ENCODE data around the gene ATXN2L.
"Not testable (repeated sequence)": the region's sequence is repeated elsewhere in the genome, so short reads cannot be mapped to it uniquely, and the experiment has no call there.

The ATXN2L gene

DNA sequence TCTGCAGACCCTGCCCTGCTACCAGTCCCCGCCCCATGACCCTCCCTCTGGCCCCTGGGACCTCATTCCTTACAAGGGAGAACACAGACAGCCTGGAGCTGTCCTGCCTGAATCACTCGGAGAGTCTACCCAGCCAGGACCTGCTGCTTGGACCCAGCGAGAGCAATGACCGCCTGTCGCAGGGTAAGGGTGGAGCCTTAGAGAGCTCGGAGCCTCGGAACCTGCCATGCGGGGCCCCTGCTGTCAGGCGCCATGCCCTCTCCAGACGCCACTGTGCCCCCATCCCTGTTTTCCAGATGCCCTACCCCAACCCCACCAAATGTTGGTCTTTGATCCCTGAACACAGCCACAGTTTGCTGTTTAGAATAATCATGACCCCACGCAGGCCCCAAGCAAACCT lies 46.4 kb downstream of the ATXN2L start:
- no peak for DNase-seq (ENCODE audit: low read depth)

DNA sequence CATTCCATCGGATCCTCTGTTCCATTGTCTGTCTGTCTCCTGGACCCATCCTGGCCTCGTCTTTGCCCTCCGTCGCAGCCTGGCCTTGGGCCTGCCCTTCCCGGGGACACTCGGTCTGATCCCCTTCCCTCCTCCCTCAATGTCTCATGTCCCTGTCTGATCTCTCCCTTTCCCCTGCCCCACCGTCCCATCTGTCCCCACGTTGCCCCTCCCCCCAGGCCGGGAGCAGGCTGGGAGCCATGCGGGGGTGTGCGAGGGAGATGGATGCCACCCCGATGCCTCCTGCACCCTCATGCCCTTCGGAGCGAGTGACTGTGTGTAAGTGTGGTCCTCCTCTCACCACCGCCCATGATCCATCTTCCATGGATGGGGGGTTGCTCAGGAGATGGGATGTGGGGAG lies 50.2 kb downstream of the ATXN2L start:
- DNase-seq (ENCODE audit: low read depth) = no peak

DNA sequence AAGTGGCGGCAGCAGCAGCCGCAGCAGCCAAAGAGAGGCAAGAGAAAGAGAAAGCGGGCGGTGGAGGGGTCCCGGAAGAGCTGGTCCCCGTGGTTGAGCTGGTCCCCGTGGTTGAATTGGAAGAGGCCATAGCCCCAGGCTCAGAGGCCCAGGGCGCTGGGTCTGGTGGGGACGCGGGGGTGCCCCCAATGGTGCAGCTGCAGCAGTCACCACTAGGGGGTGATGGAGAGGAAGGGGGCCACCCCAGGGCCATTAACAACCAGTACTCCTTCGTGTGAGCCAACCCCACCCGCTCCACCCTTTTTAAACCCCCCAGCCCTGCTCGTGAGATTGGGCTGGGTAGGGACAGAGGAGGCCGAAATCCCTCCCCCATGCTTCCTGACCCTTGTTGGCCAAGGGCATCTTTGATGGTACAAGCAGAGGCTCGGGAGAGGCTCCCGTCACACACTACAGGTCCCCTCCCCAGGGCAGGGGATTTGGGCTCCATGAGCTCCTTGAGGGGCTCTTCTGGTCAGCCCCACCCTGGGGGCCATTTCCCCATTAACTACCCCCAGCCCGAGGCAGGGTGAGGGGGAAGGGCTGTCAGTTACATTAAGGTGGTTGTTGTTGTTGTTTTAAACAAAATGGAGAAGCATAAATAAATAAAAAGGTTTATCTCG lies 50.9 kb downstream of the ATXN2L start:
- DNase-seq (ENCODE audit: low read depth) = peak; percentile 45

DNA sequence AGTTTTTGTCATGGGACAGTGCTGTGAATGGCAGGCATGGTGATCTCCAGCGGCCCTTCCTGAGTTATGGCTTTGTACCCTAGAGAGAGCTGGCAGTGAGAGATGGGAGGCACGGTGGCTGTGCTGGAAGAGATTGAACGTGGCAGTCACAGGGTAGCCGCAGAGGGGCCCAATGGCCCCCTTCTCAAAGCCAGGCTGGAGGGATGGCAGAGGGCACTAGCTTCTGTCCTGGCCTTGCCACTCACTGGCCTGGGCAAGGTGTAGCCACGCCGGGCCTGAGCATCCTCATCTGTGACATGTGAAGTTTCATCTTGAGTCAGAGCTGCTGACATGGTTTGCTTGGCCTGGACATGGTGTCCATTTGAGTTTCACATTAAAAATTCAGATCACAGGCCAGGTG lies 51.6 kb downstream of the ATXN2L start:
- no peak for DNase-seq (ENCODE audit: low read depth)

DNA sequence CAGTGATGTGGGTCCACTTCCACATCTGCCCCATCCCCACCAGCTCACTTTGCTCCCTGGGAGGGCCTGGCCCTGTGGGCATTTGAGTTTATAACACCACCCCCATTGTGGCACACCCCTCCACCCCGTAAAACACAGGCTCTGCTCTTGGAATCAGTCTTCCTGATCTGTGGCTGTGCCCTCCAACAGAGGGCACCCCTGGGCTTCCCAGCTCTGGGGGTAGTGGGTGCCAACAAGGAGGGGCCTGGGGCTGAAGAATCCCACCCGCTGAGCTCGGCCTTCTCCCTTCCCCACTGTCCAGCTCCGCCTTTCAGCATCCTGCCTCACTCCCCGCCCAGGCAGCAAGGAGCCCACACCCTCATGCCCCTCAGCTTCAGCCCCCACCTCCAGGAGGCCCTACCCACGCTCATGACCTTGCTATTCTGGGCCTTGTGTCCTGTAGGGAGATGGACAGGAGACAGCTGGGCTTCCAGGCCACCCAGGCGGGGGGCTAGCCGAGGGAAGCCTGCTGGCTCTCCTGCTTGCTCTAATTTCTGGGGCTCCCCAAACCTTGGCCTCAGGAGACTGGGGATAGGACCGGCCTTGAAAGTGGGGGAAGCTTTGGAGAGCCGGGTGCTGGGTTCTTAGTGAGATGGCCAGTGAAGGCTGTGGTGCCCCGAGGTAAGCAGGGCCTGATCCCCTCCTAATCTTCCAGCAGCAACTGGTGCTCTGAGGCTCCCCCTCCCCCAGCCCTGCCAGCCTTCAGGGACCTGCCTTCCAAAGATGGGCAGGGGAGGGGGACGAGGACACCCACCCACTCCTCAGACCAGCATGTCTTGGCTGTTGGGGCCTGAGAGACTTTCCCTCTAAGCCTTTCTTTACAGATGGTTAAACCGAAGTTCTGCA lies 52.6 kb downstream of the ATXN2L start:
- DNase-seq (ENCODE audit: low read depth) = no peak

DNA sequence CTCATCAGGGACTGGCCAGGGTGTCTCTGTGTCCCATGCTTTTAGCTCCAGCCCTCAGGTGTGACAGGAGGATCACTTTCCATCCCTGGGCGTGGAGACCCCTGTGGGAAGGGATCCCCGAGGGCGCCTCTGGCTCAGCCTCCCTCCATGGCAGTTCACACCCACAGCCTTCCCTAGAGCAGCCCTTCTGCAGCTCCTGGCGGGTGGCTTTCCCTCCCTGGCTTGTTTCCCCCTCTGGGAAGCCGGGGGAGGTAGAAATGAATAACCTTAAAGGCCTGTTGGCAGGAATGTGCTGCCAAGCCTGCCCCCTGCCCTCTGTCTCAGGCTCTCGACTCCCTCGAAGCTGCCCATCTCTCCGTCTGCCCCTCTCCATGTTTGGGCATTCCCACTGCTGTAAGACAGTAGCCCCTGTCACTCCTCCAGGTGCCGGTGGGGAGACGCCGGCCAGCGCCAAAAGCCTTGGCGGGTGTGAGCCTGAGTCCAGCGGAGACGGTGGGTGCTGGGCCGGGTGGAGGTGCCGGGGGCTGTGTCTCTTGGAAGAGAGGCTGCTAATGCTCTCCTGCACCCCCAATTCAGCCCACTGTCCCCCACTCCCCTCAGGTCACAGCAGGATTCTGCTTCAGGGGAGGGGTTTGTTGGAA lies 53.3 kb downstream of the ATXN2L start:
- DNase-seq (ENCODE audit: low read depth) = no peak

DNA sequence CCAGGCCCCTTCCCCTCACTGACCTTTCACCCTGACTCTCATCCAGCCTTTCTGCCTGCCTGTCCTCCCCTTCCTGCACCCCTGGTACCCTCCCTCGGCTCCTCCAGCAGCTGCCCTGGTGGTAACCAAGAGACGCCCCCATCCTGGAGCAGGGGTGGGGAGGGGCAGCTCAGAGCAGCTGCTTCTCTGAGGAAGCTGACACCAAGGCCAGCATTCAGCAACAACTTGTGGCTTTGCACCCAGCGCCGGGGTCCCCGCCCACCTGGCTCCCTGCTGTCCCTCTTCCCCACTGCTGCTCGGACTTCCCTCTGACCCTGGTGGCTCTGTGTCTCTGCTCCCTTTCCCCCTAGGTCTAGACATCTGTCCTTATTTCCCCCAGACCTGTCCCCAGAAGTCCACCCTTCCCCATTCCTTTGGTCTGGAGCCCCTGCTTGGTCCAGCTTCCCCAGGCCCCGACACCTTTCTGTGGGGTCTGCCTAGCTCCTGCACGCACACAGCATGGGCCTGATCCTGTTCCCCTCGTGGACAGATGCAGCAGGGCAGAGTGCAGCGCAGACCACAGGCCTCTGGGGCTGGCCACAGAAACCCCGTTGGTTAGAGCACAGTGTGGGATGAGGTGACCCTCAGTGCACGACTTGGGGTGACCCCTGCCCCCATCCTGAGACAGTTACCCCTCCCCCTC lies 54.3 kb downstream of the ATXN2L start:
- DNase-seq (ENCODE audit: low read depth) = no peak

DNA sequence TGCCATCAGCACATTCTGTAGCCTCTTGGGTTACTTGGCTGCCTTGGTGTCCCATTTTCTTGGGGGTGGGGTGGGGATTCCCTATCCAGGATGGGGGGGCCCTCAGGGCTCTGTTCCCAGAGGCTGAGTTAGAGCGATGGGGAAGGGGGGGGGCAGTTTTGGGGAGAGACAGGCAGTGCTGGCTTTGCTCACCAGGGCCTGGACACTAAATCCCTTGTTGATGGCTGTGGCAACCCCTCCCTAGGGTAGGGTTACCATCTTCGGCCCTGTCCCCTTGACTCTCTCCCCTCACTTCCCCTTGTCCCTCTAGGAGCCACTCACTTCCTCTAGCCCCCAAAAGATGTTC lies 54.8 kb downstream of the ATXN2L start:
- DNase-seq (ENCODE audit: low read depth) = no peak

DNA sequence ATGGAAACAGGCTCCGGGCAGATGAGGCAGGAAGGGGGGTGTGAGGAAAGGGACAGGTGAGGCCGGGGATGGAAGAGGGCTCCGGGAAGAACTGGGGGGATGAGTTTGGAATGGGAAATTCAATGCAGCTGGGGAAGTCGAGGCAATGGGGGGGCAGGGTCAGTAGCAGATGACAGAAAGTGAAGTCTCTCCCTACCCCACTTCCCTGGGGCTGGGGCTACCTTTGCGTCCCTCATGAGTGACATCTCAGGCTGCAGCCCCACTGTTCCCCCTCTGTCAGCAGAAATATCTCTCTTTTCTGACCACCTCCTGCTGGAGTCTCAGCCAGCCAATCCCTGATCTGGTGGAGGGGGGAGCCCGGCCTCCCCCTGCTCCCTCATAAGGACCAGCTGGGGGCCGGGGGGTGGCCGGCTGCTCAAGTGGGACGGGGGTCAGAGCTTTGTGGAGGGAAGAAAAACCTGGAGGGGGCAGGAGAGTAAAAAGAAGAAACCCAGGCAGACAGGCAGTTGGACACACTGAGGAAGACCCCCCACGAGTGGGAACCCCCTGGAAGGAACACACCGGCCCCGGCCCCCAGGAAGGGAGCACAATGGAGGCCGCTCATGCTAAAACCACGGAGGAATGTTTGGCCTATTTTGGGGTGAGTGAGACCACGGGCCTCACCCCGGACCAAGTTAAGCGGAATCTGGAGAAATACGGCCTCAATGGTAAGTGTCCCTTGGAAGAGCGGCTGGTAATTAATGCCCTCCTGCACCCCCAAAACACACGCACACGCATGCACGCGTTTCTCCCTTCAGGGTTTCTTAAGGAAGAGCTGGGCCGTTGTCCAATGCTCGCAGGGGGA lies 55.5 kb downstream of the ATXN2L start, which contains the start of gene ATP2A1:
Gene ATP2A1, plus strand, starts transcription at position 406 of the 844 bp plus-strand sequence. Its CDS starts 184 bp downstream, at position 590.
- no peak for DNase-seq (ENCODE audit: low read depth)

DNA sequence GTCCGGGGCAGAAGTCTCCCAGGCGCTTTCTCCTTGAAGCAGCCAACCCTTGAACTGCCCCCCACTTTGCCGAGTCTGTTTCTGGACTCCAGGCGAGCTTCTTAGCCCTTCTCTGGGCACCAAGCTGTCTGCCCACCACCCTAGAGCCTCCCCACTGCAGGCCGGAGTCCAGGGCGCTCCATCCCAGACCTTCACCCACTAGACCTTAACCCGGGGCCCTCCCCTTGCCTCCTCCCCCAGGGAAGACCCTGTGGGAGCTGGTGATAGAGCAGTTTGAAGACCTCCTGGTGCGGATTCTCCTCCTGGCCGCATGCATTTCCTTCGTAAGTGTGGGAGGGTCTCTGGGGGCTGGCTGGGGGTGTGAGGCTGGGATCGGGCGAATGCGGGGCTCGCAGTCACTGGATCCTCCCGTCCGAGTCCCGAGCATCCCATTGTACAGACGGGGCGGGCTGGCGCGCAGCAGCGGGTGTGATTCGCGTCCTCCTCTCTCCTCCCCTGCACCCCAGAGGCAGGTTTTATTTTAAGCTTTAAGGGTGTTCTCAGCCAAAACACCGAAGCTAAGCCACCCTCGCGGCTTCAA lies 56.6 kb downstream of the ATXN2L start:
- DNase-seq (ENCODE audit: low read depth) = no peak

DNA sequence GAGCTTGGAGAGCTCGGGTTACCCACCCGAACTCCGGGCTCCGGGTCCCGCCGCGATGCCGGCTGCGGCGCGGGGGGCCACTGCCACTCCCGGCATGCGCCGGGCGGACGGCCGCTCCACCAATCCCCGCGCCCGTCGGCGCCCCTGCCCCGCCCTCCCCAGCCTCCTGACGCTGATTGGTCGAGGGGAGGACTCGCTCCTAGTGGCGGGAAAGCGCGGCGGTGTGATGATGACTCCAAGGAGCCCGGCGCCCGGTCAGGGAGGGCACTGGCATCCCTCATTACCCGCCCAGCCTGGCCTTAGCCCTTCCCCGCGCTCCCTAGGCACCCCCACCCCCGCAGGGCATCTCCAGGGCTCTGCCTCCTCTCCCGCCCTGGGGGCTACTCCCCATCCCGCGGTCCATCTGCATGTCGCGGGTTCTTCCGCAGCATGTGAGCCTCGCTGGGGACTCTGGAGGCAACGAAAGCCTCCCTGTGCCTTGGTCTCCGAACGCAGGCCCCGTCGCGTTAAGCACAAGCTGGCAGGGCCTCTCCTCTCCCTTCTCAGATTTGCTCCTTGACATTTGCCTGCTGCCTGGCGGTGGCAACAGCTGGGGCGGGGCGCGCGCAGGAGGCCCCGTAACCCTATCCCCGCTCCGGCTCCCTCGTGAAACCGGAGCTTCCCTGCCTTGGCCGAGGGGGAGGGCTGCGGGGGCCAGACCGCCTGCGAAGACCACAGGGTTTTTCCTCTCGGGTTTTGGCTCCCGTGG lies 57.2 kb downstream of the ATXN2L start:
- DNase-seq (ENCODE audit: low read depth) = peak; percentile 80

DNA sequence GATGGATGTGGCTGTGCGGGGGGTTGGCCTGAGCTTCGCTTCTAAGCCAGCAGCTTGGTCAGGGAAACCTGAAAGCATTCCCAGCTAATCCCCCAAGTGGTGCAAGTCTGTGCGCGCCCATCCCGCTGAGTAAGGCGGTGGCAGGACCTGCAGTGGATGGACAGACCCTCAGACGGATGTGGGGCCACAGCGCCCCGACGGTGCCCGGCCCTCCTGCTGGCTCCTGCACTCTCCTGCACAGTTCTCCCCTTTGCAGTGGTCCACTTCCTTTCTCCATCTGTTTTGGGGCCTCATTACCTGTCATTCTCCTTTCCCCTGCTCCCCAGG lies 57.8 kb downstream of the ATXN2L start:
- no peak for DNase-seq (ENCODE audit: low read depth)

DNA sequence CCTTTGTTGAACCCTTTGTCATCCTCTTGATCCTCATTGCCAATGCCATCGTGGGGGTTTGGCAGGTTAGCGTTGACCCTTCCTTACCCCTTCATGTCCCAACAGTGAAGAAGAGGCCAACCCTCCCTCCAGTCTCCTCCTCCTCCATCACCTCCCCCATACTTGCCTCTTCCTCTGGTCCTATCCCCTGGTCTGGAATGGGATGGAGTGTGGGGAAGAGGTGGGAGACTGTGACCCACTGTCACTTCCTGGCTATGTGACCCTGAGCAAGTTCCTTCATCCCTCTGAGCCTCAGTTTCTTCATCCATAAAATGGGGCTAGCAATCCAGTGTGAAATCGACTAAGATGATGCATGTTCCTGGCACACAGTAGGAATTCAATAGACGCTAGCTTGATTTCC lies 58.2 kb downstream of the ATXN2L start:
- no peak for DNase-seq (ENCODE audit: low read depth)

DNA sequence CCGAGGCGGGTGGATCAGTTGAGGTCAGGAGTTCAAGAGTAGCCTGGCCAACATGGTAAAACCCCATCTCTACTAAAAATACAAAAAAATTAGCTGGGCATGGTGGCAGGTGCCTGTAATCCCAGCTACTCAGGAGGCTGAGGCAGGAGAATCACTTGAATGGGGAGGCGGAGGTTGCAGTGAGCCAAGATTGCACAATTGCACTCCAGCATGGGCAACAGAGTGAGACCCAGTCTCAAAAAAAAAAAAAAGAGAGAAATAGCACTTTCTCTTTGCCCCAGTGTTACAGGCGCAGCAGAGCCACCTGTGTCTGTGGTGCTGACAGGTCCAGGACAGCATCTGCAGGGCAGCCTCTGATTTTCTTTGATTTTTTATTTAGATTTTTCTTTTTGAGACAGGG lies 58.8 kb downstream of the ATXN2L start:
- not testable (repeated sequence) for DNase-seq (ENCODE audit: low read depth)

DNA sequence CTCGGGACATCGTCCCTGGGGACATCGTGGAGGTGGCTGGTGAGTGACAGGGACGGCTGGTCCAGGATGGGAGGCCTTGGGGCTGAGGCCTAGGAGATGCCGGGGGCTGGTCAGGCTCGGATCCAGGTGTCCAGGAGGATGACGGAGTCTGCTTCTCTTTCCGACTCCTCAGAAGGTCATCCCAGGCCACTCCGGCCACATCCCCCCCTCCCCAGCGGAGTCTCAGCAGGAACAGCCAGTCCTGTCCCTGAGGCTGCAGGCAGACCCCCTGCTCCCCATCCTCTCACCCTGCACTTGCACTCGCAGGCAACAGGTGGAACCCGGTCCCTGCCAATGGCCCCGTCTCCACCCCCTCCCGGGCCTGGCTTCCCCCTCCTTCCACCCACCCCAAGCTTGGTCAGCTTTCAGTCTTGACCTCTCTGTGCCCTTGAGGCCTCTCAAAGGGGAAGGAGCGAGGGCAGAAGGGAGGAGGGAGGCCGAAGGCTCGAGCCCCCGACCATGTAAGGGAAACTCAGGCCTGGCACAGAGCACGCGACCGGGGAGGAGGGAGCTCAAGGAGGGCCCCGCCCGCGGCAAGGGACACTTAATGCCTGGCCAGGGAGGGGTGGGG lies 59.9 kb downstream of the ATXN2L start:
- no peak for DNase-seq (ENCODE audit: low read depth)

DNA sequence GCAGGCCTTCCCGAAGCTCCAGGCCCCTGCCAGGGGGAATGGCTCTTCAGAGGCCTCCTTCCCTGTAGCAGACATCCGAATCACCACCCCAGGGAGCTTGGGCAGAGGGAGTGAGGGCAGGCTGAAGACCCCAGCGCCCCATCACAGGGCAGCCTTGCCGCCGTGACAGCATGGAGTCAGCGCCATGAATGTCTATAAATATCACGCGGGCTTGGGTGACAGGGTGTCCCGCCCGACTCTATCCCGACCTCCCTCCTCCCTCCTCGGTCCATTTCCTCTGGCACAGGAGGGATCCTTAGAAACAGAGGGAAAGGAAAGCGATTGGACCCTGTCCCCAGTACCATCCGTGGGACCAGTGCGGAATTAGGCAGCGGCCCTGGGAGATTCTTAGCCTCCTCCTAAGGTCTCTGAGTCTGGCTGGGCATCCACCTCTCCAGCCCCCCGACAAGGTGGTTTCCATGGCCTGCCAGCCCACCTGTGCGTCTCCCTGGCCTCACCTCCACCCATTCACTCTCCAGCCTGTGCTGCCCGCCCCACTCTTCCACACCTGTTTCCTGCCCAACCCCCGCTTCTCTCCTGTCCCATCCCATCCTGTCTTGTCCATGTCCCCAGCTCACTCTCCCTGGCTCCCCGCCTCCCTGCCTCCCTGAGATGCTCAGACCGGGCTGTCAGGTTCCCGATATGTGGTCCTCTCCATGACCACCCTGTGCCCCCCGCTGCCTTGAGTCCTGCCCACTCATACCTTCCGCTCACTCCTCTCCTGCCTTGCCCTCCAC lies 60.6 kb downstream of the ATXN2L start:
- no peak for DNase-seq (ENCODE audit: low read depth)

DNA sequence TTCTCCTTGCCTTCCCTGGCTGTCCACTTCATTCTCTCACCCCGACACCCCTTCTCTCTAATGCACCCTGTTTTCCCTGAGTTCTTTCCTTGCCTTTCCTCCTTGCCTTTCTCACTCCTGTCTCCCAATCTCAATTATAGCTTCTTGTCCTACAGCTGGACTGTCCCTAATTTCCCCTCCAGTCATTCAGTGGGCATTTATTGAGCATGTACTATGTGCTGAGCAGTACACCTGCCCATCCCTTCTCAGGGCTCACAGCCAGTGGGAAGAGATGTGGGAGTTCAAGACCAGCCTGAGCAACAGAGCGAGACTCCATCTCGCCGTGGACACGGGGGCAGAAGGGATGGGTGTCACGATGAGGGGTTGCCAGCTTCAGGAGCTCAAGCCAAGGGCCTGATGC lies 61.2 kb downstream of the ATXN2L start:
- no peak for DNase-seq (ENCODE audit: low read depth)

Measured in stimulated activated CD8-positive, alpha-beta memory T cell treated with anti-CD3 and anti-CD28 coated beads, Interleukin-15, amount 100 ng/mL, for 24 hours (primary cell).